ENCODE results near the gene SUPT4H1. TPM values are rescaled to one million over a fixed set of nuclear protein-coding genes. Genes with fewer than 3 reads are reported as not detected.

Gene SUPT4H1
- total RNA-seq, 1 donor from 2014 or later, result 55.2 TPM

DNA sequence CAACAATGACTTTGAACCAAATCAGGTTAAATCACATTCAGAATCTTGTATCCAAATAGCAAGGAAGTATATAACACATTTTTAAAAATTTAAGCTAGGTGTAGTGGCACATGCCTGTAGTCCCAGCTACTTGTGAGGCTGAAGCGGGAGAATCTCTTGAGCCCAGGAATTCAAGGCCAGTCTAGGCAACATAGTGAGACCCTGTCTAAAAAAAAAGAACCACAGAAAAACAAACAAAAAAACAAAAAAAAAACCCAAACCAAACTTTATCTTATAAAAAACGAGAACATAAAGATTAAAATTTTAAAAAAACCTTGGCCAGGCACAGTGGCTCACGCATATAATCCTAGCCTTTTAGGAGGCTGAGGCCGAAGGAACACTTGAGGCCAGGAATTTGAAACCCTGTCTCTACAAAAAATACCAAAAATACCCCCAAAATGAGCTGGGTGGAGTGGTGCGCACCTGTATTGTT is 11.6 kb downstream of the SUPT4H1 start:
- H3K27me3 ChIP-seq (ENCODE audit: low read depth), result peaks cover 18% of the 10 kb centered on the region
- H3K36me3 ChIP-seq, result peaks cover 16% of the 10 kb centered on the region
- TF ChIP-seq, protein P1, sequence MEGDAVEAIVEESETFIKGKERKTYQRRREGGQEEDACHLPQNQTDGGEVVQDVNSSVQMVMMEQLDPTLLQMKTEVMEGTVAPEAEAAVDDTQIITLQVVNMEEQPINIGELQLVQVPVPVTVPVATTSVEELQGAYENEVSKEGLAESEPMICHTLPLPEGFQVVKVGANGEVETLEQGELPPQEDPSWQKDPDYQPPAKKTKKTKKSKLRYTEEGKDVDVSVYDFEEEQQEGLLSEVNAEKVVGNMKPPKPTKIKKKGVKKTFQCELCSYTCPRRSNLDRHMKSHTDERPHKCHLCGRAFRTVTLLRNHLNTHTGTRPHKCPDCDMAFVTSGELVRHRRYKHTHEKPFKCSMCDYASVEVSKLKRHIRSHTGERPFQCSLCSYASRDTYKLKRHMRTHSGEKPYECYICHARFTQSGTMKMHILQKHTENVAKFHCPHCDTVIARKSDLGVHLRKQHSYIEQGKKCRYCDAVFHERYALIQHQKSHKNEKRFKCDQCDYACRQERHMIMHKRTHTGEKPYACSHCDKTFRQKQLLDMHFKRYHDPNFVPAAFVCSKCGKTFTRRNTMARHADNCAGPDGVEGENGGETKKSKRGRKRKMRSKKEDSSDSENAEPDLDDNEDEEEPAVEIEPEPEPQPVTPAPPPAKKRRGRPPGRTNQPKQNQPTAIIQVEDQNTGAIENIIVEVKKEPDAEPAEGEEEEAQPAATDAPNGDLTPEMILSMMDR (IDR thresholded peaks at IDR 0.05; ENCODE audit: borderline replicate concordance), result no peak
- intact Hi-C loops (cut with micrococcal nuclease), result no loop called here
- DNase-seq, result no peak
- H3K4me3 ChIP-seq, result no peak overlapping the region
- no peaks in the 10 kb centered on the region for H3K9me3 ChIP-seq (replicated peaks)
- no peak overlapping the region for H3K27ac ChIP-seq (replicated peaks)
- peaks cover 26% of the 10 kb centered on the region for H3K4me1 ChIP-seq

DNA sequence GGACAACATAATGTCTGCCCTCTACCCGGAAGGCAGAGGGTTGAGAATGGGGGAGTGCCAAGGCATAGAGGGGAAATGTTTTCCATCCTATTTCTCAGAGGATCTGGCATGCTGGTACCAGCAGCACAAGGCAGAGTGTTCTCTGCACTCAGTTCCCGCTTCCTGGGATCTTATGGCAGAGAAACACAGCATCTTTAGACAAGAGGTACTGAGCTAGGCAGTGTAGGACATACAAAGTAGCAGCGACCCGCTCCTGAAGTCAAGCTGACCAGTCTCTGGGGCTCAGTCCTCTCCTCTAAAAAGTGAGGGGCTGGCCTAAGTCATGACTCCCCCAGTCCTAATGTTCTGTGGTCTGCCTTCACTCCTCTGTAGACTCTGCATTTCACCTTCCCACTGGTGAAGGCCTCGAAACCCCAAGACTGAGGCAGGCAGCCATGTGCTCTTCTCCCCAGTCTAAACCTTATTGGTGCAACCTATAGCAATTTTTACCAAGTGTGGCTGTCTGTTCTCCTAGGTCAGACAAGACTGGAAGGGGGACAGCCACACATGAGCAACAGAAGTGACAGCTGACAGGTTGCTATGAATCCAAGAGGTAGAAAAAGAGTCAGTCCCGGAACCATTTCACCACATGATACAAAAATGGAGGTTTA is 12.1 kb downstream of the SUPT4H1 start:
- TF ChIP-seq, protein P1 (IDR thresholded peaks at IDR 0.05; ENCODE audit: borderline replicate concordance), result no peak
- peaks cover 10% of the 10 kb centered on the region for H3K36me3 ChIP-seq
- H3K4me3 ChIP-seq, result peak overlapping the region; percentile 29
- peaks cover 18% of the 10 kb centered on the region for H3K27me3 ChIP-seq (ENCODE audit: low read depth)
- H3K4me1 ChIP-seq, result peaks cover 26% of the 10 kb centered on the region
- DNase-seq, result no peak
- peak overlapping the region; percentile 67 for H3K27ac ChIP-seq (replicated peaks)
- H3K9me3 ChIP-seq (replicated peaks), result no peaks in the 10 kb centered on the region
- intact Hi-C loops (cut with micrococcal nuclease), result no loop called here

DNA sequence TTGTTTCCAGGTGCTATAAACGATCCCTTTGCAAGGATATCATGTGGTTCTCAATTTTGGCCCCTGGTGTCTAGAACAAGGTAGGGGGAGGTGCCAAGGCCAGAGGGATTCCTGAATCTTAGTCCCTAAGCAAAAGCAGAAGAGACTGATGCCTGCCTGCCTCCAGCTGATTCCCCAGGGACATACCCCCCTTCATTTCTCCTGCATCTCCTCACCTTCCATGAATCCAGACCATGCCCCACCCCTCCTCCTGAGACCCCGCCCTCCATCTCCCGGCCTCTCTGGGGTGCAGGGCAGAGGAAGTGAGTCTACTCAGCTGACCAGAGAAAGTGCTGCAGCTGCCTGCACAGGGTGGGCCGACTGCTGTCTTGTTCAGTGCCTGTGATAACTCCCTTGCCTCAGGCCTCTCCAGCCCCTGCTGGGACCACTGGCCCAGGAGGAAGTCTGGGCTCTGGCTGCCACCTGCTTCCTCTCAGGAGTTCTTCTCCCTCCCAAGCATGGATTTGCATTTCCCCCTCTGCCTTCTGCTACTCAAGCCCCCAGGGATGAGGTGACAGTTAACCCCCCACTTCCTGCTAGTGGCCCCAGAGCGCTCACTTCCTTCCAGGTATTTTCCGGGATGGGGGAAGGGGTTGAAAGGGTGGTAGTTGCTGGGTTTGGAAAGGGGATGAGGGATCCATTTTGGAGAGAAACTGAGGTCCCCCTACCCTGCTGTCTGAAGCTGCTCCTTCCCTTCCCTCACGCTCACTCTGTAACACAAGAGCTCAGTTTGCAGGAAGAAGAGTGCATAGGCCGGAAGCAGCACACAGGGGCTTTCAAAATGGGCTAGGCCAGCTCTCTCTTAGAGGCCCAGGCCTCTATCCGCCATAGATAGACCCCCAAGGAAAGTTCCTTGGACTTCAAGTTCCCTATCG is 12.9 kb downstream of the SUPT4H1 start:
- Histone ChIP-seq H3K36me3 (peaks cover 2% of the 10 kb centered on the region), H3K4me1 (peaks cover 18% of the 10 kb centered on the region), H3K9me3 (replicated peaks) (no peaks in the 10 kb centered on the region), H3K27me3 (ENCODE audit: low read depth) (peaks cover 18% of the 10 kb centered on the region), H3K4me3 (peak overlapping the region; percentile 29), H3K27ac (replicated peaks) (peak overlapping the region; percentile 67)
- intact Hi-C loops (cut with micrococcal nuclease), result no loop called here
- TF ChIP-seq, protein P1 (IDR thresholded peaks at IDR 0.05; ENCODE audit: borderline replicate concordance), result no peak
- DNase-seq, result peak; percentile 60

DNA sequence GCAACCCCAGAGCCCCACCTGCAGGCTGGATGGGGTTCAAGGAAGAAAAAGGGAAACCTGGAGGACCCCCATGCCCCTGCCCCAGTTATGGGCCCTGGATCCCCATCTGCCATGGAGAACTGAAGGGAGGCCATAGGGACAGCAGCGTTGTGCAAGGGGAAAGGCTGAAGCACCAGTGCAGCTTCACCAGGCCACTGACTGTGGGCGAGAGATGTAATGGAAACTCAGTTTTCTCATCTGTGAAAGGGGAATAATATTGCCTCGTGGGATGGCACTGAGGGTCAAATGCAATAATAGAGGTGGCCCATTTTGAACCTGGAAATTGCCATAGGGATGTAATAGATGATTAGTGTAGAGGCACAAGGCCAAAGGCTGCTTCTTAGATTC is 13.6 kb downstream of the SUPT4H1 start:
- Histone ChIP-seq H3K27me3 (ENCODE audit: low read depth) (peaks cover 20% of the 10 kb centered on the region), H3K27ac (replicated peaks) (peak overlapping the region; percentile 67), H3K4me3 (no peak overlapping the region), H3K4me1 (peaks cover 16% of the 10 kb centered on the region), H3K36me3 (no peaks in the 10 kb centered on the region), H3K9me3 (replicated peaks) (no peaks in the 10 kb centered on the region)
- no peak for DNase-seq
- TF ChIP-seq, protein P1 (IDR thresholded peaks at IDR 0.05; ENCODE audit: borderline replicate concordance), result no peak
- intact Hi-C loops (cut with micrococcal nuclease), result no loop called here

DNA sequence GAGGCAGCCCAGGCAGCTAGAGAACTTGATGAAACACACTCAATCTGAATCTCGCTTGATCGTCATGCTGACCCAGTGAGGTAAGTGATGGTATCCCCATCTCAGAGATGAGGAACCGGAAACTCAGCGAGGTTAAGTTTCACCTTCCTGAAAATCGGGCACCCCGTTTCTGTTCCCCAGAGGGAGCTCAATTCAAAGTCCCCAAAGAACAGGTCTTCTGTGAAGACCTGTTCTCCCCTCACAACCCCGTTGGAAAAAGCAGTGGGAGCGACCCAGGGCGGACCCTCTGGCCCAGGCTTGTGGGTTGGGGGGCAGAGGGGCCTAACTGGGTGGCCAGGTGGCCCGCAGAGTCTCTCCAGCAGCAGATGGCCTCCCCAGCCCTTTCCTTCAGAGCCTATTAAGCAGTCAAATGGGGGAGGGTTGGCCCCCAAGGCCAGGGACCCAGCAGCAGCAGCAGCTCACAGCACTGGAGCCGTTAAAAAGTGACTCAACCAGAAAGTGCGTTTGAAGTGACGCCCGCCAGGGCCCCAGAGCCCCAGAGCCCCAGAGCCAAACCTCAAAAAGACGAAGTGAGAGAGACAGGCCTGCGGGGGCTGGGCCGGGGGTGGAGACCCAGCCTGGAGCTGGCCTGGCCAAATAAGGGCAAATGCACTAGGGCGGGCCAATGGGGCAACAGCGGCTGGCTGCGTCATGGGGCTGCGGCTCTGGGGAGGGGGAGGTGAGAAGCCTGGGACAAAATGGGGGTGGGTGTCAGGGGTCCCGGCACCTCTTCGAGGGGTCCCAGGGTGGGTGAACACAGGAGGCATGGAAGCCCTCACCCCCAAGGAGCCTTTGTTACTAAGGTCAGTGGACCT is 14.2 kb downstream of the SUPT4H1 start:
- Histone ChIP-seq H3K36me3 (no peaks in the 10 kb centered on the region), H3K27me3 (ENCODE audit: low read depth) (peaks cover 26% of the 10 kb centered on the region), H3K9me3 (replicated peaks) (no peaks in the 10 kb centered on the region), H3K4me3 (peak overlapping the region; percentile 24), H3K27ac (replicated peaks) (peak overlapping the region; percentile 67), H3K4me1 (peaks cover 16% of the 10 kb centered on the region)
- intact Hi-C loops (cut with micrococcal nuclease), result no loop called here
- TF ChIP-seq, protein P1 (IDR thresholded peaks at IDR 0.05; ENCODE audit: borderline replicate concordance), result no peak
- DNase-seq, result peak; percentile 77
